HG03135 (cell line): ENCODE data around the gene ZNF609.

Experiments used
- ATAC-seq: cut with Tn5 transposase; IDR thresholded peaks from one replicate; pipeline ENCODE4 v1.9.1; 2021; ENCODE audit warnings: mild to moderate bottlenecking, moderate library complexity; ENCODE audit not compliant: unreplicated experiment

Gene ZNF609

DNA sequence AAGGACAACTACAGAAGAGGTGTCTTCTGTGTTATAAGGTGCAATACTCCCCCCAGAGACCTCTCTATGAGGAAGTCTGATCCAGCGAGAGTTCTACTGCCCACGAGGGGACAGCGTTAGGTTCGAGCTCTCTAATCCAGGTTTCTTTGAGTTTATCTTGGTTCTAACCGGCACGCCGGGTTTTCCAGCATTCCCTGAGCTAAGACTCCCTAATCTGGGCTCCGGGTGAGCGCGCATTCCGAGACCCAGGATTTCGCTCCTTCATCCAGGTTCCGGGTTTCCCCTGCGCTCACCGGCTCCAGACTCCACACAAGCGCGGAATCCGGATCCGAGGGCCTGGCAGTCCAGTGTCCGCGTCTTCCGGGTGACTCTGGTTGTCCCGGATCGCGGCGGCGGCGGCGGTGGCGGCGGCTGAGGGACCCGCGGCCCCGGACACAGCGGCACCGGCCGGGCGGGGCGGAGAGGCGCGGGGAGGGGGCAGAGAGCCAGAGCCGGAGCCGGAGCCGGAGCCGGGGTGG lies at the start of gene ZNF609:
TSS of gene ZNF609 (plus strand) at position 373 of the 518 bp plus-strand sequence. CDS start 38,842 bp downstream, outside the sequence.
- peak; percentile 56 for ATAC-seq

GRCh38 chr15:64412216-64412615 lies 48.2 kb upstream of the ZNF609 start:
- ATAC-seq, result no peak

DNA sequence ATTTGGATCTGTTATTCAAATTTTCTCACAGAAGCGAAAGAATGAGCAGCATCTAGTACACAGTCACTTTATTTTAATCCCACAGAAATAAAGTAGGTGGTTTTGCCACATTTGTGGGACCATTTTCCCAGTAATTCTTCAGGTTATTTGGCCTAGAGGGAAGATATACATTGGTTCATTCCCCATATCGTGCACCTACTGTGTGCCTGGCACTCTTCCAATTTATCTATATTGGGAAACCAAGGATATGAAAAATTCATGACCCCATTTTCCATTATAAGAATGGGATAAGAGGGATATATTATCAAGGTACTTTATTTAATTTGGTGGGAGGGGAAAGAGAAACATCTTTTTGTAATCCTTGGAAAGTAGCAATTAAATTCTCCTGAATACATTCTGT lies 37.7 kb upstream of the ZNF609 start:
- no peak for ATAC-seq

DNA sequence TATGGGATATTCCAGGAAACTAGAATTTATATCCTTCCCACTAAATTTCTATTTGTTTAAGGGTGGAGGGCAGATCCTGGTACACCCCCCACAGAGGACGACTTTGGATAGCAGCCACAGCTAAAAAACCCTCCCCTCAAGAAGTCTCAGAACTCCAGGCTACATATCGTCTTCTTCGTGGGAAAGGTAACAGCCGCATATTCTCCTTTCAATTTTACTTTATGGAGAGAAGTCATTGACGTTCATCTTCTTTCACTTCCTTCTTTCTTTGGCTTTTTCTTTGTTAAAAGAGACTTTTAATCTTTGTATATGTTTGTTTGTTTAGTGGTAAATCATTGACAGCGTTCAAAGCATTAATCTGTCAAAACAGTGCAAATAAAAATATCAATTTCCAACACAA lies 36.4 kb upstream of the ZNF609 start:
- ATAC-seq, result no peak

DNA sequence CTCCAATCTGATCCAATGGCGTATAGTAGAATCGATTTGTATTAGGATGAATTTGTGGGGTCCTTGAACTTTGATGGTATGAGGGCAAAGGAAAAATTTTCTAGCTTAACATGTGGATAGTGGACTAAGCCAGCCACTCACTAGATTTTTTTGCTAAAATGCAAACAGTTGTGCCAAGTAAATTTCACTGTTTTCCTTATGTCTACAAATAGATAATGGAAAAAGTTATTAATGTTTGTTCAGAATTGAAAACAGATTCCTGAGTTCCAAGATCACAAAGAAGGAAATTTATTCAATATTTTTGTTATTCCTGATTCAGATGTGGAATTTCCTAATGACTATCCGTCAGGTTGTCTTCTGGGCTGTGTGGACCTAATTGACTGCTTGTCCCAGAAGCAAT lies 35.2 kb upstream of the ZNF609 start:
- no peak for ATAC-seq

DNA sequence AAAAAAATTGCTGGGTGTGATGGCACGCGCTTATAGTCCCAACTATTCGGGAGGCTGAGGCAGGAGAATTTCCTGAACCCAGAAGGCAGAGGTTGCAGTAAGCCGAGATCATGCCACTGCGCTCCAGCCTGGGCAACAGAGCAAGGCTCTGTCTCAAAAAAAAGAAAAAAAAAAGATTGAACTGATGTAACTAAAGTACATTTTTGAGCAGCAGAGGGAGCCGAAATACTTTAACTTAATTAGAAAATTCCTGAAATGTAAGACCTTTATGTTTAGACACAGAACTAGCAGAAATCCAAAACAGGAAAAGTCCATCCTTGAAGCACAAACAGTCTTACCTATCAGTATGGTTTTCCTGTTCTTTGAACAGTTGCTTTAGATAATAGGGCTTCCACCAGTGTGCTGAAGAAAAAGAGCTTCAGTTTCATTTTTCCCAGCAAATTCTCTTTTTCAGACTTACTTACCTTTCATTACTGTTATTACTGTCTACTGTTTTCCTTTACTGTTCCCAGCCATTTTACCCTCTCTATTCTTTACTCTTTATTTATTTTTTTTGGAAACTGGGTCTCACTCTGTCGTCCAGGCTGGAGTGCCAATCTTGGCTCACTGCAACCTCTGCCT lies 33.4 kb upstream of the ZNF609 start:
- no peak for ATAC-seq

DNA sequence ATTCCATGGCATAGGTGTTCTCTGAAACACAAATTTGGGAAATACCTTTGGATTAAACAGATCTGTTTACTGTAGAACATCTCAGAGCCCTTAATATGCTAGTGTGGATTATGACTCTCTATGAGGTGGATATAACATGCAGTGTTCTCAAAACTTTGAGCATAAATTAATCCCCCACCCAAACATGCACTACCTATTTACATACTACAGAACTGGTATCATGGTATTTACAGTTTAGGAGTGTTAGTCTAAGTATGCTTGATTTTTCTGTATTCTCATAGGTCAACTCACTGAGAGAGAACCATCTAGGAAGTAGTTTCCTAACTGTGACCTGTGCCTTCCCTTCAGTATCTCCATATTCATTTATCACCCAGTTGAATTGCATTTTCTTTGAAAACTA lies 30.9 kb upstream of the ZNF609 start:
- no peak for ATAC-seq

DNA sequence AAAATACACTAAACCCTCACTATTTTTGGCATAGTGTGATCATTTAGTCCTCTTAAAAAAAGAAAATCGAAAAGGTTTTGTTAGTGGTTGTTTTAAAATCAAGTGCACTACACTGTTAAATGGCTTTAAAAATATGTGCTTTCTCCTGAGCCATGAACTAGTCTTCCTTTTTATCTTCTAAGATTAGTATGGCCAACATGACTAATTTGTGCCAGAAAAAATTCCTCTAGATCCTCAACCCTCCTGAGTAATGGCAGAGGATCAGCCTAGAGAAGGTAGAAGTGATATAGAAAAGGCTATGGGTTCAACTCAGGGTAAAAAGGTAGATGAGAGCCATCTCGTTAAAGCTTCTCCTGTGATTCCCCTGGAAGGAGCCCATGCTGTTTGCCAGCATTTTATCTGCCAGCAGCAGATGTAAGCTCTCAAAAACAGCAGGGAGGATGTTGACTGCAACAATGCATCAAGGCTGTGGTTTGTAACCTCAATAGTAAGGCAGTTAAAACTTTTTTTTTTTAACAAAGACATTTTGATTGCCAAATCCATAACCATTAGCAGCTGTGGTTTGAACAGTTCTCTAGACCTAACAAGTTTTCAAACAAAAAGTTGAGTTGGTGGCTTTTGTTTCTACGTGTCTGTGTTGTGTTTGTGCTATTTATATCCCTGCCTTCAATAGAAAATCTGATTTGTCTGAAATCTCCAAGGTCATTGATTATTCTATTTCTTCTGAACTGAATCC lies 30.2 kb upstream of the ZNF609 start:
- ATAC-seq, result no peak

DNA sequence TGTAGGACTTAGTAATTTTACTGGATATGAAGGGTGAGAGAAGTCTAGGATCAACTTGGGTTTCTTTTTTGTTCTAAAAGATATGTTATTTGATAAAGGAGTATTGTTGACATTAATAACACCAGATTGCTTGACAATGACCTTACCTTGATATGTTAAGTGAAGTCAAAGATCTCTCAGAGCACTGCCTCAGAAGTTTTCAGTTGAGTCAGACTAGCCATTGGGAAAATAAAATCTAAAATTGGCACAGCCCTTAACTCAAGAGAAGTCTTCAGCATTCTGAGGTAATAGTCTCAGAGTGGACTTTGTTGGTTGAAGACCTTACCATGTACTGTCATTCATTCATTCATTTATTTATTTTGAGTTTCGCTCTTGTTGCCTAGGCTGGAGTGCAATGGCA lies 22.4 kb upstream of the ZNF609 start:
- ATAC-seq, result no peak

DNA sequence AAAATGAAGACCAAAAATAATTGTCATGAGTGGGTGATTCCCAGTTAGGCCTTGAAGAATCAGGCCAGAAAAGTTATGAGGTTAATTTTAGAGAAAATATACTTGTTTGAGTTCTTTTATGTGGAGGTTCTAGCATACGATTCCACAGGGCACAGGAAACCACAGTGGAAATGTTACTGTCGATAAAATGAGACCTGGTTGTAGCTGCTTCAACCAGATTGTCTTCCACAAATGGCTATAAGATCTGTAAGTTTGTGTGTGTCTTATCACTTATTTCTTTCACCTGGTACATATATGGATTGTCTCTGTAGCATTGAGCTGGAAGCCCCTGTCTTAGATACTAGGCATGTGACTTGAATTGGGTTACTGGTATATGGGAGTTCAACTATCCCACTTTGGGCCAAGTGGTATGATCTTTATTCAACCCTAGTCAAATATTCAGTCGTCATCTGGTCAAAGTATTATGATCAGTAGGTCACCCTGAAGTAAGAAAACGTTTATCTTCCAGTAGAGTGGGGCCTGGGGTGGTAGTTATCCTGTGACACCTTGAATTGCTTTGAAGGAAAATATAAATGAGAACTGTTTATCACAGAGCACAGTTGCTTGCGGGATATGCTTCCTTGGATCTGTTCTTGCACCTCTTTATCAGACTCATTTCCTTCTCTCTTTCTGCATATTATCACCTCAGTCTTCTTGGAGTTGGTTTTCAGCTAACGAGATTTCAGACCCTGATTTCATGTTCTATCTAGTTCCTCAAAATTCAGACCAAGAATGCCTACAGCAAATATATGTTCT lies 21.5 kb upstream of the ZNF609 start:
- no peak for ATAC-seq

- ATAC-seq, result no peak
Observed at GRCh38 chr15:64441852-64442251, 18.5 kb upstream of the ZNF609 start.

- ATAC-seq, result no peak
Observed at GRCh38 chr15:64443016-64443415, 17.4 kb upstream of the ZNF609 start.

GRCh38 chr15:64443747-64444621 lies 16.4 kb upstream of the ZNF609 start:
- peak; percentile 58 for ATAC-seq

GRCh38 chr15:64444836-64445235 lies 15.5 kb upstream of the ZNF609 start:
- ATAC-seq, result no peak

DNA sequence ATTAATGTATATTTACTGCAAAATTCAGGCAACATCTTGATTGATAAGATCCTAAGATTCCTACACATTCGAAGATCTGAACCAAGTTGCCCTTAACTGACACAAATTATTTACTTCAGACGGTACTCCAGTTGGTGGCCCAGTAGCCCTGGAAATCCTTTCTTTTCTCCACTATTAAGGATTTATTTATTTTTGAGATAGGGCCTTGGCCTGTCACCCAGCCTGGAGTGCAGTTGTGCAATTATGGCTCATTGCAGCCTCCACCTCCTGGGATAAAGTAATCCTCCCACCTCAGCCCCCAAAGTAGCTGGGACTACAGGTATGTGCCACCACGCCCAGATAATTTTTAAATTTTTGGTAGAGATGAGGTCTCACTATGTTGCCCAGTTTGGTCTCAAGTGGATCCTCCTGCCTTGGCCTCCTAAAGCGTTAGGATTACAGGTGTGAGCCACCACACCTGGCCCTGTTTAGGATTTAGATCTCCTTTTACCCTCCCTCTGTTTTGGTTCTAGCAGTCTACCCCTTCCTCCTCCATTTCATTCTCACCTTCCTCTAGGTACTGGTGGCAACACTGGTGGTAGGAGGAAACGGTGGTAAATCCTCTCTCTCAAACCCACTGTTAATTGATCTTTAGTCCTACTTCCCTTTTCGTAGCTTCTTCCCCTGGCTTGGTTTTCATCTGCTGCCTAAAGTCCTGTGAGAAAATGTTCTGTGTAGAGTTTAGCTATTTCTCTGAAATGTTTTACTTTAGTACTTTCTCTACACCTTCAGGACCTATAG lies 12.7 kb upstream of the ZNF609 start:
- ATAC-seq, result no peak

GRCh38 chr15:64452988-64453688 lies 7.2 kb upstream of the ZNF609 start:
- ATAC-seq, result no peak

- ATAC-seq, result no peak
Observed at GRCh38 chr15:64453689-64454037, 6.7 kb upstream of the ZNF609 start.

DNA sequence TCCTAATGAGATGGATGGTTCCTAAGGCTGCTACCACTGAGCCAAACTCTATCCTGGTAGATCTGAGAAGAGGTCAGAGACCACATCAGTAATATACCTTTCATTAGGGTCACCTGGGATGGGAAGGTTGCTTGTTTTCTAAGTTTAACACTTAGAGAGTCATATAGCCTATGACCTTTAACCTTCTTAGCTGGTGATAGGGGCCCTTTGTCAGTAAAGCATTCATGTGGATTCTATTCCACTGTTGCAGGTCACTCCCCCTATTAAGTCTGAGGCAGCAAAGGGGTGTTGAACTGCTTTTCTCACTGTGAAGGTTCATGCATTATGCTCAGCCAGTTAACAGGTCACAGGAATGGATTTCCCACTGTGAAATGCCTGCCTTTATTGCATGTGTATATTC lies 6.1 kb upstream of the ZNF609 start:
- ATAC-seq, result no peak

- ATAC-seq, result no peak
Observed at GRCh38 chr15:64455961-64456371, 4.4 kb upstream of the ZNF609 start.
